PC-9 (cell line): Measurements from ENCODE around the gene CKB. TPM values are rescaled to one million over a fixed set of nuclear protein-coding genes. Genes with fewer than 3 reads are reported as not detected.

Experiments
- BruUV-seq: library from RNA; stranded (reverse); fragments of 400-500 nt; replicated peaks from 2 replicates; lab custom pipeline; 2021; lab: Mats Ljungman, UMichigan
- CTCF ChIA-PET: fragments of 300-600 bp; sonication (Branson Sonifier 250); formaldehyde crosslinking; loops from one replicate; lab custom pipeline; 2022; ENCODE audit warnings: antibody characterized with exemption; lab: Charles Lee
- POLR2A ChIA-PET: fragments of 300-600 bp; sonication (Branson Sonifier 250); formaldehyde crosslinking; loops from one replicate; lab custom pipeline; 2022; ENCODE audit warnings: antibody characterized with exemption; ENCODE audit not compliant: unreplicated experiment; lab: Charles Lee
- DNase-seq, 2 experiments: peaks; one replicate each; pipeline versions ENCODE4 v3.0.0 to v3.0.0-alpha.2; 2015 to 2022; ENCODE audit warnings: mixed read lengths in 1 of 2
- H2AFZ ChIP-seq: fragments of 200-600 bp; sonication (generic); 2 replicates; pipeline ENCODE4 v1.8.1; 2017; ENCODE audit warnings: antibody characterized with exemption
- H3F3A ChIP-seq: fragments of 200-600 bp; sonication (generic); 2 replicates; pipeline ENCODE4 v1.8.1; 2017; ENCODE audit warnings: antibody characterized with exemption, mild to moderate bottlenecking, low read depth; ENCODE audit not compliant: insufficient read depth
- H3K27ac ChIP-seq: fragments of 200-600 bp; sonication (generic); 2 replicates; pipeline ENCODE4 v1.6.1; 2016; ENCODE audit warnings: mixed run types
- H3K27me3 ChIP-seq: fragments of 200-600 bp; sonication (generic); 2 replicates; pipeline ENCODE4 v1.6.1; 2016; ENCODE audit warnings: low read depth, mixed run types; ENCODE audit not compliant: insufficient read depth
- H3K36me3 ChIP-seq: fragments of 200-600 bp; sonication (generic); 2 replicates; pipeline ENCODE4 v1.6.1; 2016; ENCODE audit warnings: low read depth, mixed run types
- H3K4me1 ChIP-seq: fragments of 200-600 bp; sonication (generic); replicated peaks from 2 replicates; pipeline ENCODE4 v1.6.1; 2016; ENCODE audit warnings: mixed run types; ENCODE audit not compliant: insufficient read depth
- H3K4me2 ChIP-seq: fragments of 200-600 bp; sonication (generic); 2 replicates; pipeline ENCODE4 v1.6.1; 2017; ENCODE audit warnings: mixed run types
- H3K4me3 ChIP-seq: fragments of 200-600 bp; sonication (generic); 2 replicates; pipeline ENCODE4 v1.6.1; 2016; ENCODE audit warnings: mixed run types
- H3K79me2 ChIP-seq: fragments of 200-600 bp; sonication (generic); 2 replicates; pipeline ENCODE4 v1.6.1; 2017; ENCODE audit warnings: low read depth, mixed run types
- H3K9me2 ChIP-seq: fragments of 200-600 bp; sonication (generic); 2 replicates; pipeline ENCODE4 v1.8.1; 2017; ENCODE audit warnings: mild to moderate bottlenecking; ENCODE audit not compliant: insufficient read depth
- H3K9me3 ChIP-seq: fragments of 200-600 bp; sonication (generic); 2 replicates; pipeline ENCODE4 v1.8.1; 2016; ENCODE audit warnings: low read depth; ENCODE audit not compliant: insufficient read depth
- H4K20me1 ChIP-seq: fragments of 200-600 bp; sonication (generic); 2 replicates; pipeline ENCODE4 v1.8.1; 2017; ENCODE audit not compliant: insufficient read depth
- EZH2 ChIP-seq: fragments of 200-600 bp; sonication (generic); IDR thresholded peaks from 2 replicates; pipeline ENCODE4 v1.8.0; 2017; ENCODE audit warnings: antibody characterized with exemption, low read depth
- intact Hi-C: fragments of 100-400 bp; cut with micrococcal nuclease; formaldehyde crosslinking; loops from one replicate; pipeline ENCODE4 v1.10.0; 2022; ENCODE audit not compliant: unreplicated experiment
- total RNA-seq: library from RNA; stranded (reverse); gene quantifications from 2 replicates; pipeline ENCODE4 v1.2.3, GENCODE V29; 2021
- TF ChIP-seq, protein P1 (sequence below): fragments of 200-600 bp; sonication (generic); conservative IDR thresholded peaks from 2 replicates; pipeline ENCODE4 v1.6.1; 2017; ENCODE audit warnings: mixed run types, antibody characterized with exemption, mild to moderate bottlenecking, moderate library complexity

CKB gene
- total RNA-seq, 1 experiment from 2014 or later: 64.4 TPM

DNA sequence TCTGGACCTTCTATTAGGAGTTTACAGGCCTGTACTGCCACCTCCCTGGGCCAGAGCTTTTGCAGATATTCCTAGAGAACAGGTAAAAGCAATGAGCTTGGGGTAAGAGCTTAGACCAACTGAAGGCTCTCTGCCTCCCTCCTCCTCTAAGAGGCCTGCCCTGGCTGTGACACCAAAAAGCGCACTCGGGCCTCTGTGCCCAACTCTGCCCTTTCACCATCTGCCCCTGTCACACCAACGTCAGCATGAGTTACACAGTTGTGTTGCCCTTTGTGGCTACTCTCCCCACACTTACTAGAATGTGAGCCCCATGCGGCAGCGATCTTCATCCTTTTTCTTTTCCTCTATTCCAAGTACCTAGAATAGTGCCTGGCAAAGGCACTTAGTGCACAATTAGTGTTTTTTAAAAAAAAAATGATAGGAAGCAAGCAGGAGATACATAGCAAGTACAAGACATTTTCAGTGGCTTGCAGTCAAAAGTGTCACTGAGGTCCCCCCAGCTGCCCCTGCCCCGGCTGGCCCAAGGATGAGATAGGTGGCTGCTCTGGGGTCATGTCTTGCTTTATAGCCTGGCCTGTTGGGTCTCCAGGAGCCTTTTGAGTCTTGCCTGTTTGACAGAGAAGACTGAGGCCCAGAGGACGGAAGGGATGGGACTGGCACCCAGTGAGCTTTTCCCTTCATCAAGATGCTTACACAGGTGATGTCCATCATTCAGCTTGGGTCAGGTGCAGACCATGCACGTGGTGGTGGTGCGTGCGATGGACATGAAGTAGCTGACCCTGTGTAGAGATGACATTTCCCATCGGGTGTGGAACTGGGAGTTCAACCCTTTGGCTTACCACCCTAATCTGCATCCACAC lies 12.5 kb downstream of the CKB start:
- no peak overlapping the region for H3K4me2 ChIP-seq
- no peak overlapping the region for H2AFZ ChIP-seq
- H3K4me3 ChIP-seq: no peak overlapping the region
- no peaks in the 10 kb centered on the region for H3K79me2 ChIP-seq
- BruUV-seq: no TSS peak
- no peaks in the 10 kb centered on the region for H3K4me1 ChIP-seq
- DNase-seq: no peak
- no peaks in the 10 kb centered on the region for H3K27me3 ChIP-seq
- H3K9me2 ChIP-seq: no peaks in the 10 kb centered on the region
- peaks cover 8% of the 10 kb centered on the region for H4K20me1 ChIP-seq
- ChIA-PET CTCF (no interaction called here), POLR2A (no interaction called here)
- peaks cover 38% of the 10 kb centered on the region; the same call in 1 of the 2 replicates for H3F3A ChIP-seq
- no peak overlapping the region for H3K27ac ChIP-seq
- intact Hi-C loops: loop anchor here (10.0 kb wide), 1 partner anchor 145 kb away; no protein-coding TSS in a partner anchor
- H3K9me3 ChIP-seq: no peaks in the 10 kb centered on the region
- no peak for TF ChIP-seq EZH2
- TF ChIP-seq, protein P1, sequence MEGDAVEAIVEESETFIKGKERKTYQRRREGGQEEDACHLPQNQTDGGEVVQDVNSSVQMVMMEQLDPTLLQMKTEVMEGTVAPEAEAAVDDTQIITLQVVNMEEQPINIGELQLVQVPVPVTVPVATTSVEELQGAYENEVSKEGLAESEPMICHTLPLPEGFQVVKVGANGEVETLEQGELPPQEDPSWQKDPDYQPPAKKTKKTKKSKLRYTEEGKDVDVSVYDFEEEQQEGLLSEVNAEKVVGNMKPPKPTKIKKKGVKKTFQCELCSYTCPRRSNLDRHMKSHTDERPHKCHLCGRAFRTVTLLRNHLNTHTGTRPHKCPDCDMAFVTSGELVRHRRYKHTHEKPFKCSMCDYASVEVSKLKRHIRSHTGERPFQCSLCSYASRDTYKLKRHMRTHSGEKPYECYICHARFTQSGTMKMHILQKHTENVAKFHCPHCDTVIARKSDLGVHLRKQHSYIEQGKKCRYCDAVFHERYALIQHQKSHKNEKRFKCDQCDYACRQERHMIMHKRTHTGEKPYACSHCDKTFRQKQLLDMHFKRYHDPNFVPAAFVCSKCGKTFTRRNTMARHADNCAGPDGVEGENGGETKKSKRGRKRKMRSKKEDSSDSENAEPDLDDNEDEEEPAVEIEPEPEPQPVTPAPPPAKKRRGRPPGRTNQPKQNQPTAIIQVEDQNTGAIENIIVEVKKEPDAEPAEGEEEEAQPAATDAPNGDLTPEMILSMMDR: no peak
- peaks cover 25% of the 10 kb centered on the region; the same call in 1 of the 2 replicates for H3K36me3 ChIP-seq

DNA sequence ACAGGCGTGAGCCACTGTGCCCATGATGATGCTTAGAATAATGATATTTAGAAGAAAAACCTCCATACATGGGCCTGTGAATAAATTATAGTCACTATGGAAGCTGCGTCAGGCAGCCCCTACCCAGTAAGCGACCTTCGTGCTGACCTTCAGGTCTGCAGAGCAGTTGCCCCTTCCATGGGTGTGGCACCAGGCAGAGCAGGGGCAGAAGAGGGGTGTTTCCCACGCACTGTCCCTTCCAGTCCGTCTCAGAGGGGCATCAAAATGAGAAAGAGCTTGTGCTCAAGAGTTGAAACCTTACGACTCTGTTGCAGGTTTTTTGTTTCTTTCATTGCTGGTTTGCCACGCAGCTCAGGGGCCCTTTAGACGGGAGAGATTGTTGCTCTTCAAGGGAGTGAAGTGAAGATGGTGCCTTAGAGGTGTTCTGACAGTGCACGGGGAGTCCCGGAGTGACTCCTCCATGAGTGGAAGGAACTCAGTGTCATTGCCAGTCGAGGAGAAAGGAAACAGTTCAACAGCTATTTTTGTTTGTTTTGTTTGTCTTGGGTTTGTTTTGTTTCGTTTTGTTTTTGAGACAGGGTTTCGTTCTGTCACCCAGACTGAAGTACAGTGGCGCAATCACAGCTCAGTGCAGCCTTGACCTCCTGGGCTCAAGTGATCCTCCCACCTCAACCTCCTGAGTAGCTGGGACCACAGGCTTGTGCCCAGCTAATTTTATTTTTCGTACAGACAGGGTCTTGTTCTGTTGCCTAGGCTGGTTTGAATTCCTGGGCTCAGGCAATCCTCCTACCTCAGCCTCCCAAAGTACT lies 13.9 kb downstream of the CKB start:
- Histone ChIP-seq H3K79me2 (no peaks in the 10 kb centered on the region), H3K9me2 (no peaks in the 10 kb centered on the region), H3K4me1 (no peaks in the 10 kb centered on the region), H3K9me3 (no peaks in the 10 kb centered on the region), H3F3A (peaks cover 39% of the 10 kb centered on the region), H3K4me3 (no peak overlapping the region), H3K27me3 (no peaks in the 10 kb centered on the region), H2AFZ (no peak overlapping the region), H4K20me1 (peaks cover 8% of the 10 kb centered on the region), H3K27ac (no peak overlapping the region), H3K4me2 (no peak overlapping the region), H3K36me3 (peaks cover 34% of the 10 kb centered on the region)
- no TSS peak for BruUV-seq
- ChIA-PET POLR2A (no interaction called here), CTCF (interaction anchor here (0.6 kb wide), 2 partner anchors 33 to 1920 kb away, joined by 3 to 4 read pairs; no protein-coding TSS in a partner anchor)
- intact Hi-C loops: loop anchor here (10.0 kb wide), 1 partner anchor 146 kb away; no protein-coding TSS in a partner anchor
- no peak for TF ChIP-seq EZH2
- TF ChIP-seq, protein P1: no peak
- DNase-seq: no peak

DNA sequence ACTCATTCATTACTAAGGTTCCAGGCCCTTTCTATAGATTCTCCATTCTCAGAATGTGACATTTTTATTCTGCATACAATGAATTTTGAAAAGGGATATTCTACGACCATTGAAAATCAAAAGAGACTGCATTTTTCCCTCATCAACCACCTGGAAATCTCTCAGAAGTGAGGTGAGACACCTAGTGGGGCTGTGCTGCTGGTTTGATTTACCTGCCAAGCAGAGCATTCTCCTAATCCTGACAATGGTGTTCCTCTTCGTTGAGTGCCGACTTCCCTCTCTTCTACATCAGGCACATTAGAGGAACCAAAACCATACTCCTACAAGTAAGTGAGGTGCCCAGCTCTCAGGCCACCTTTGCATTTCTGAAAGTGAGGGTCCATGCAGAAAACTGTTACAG lies 14.9 kb downstream of the CKB start:
- no peaks in the 10 kb centered on the region for H3K9me3 ChIP-seq
- H3K9me2 ChIP-seq: no peaks in the 10 kb centered on the region
- H3K27ac ChIP-seq: no peak overlapping the region
- DNase-seq: no peak
- intact Hi-C loops: loop anchor here (10.0 kb wide), 1 partner anchor 147 kb away; no protein-coding TSS in a partner anchor
- BruUV-seq: no TSS peak
- no peaks in the 10 kb centered on the region for H3K79me2 ChIP-seq
- peaks cover 38% of the 10 kb centered on the region for H3F3A ChIP-seq
- peaks cover 44% of the 10 kb centered on the region for H3K36me3 ChIP-seq
- ChIA-PET CTCF (no interaction called here), POLR2A (no interaction called here)
- H3K4me1 ChIP-seq: no peaks in the 10 kb centered on the region
- no peak overlapping the region for H3K4me2 ChIP-seq
- no peak overlapping the region for H2AFZ ChIP-seq
- H3K27me3 ChIP-seq: no peaks in the 10 kb centered on the region
- no peak for TF ChIP-seq EZH2
- TF ChIP-seq, protein P1: no peak
- H4K20me1 ChIP-seq: peaks cover 15% of the 10 kb centered on the region
- no peak overlapping the region for H3K4me3 ChIP-seq
